ENCODE measurements around the gene KRT76.
"Not testable (repeated sequence)": the region's sequence is repeated elsewhere in the genome, so short reads cannot be mapped to it uniquely, and the experiment has no call there.

KRT76 gene

DNA sequence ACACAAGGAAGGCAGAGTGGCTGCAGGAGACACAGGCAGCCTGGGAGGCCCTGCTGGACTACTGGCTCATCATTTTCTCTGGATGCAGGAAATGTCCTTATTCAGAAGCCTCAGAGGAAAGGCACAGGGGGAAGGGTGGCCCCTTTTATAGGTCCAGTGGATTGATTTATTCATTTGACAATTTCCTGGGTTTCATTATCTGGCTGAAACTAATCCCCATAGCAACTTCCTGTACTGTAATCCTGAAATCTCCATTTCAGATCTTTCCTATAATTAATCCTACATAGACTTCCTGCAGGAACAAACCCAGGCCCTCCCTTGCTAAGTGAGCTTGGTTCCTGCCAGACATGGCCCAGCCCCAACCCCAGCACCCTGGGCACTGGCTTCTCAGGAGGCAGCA is 23.0 kb downstream of the KRT76 start:
- no peak for DNase-seq (ENCODE audit: low read depth)
- H3K4me3 ChIP-seq (ENCODE audit: control insufficient read depth, low read depth, low read length), result no peak overlapping the region
- TF ChIP-seq, protein P1, sequence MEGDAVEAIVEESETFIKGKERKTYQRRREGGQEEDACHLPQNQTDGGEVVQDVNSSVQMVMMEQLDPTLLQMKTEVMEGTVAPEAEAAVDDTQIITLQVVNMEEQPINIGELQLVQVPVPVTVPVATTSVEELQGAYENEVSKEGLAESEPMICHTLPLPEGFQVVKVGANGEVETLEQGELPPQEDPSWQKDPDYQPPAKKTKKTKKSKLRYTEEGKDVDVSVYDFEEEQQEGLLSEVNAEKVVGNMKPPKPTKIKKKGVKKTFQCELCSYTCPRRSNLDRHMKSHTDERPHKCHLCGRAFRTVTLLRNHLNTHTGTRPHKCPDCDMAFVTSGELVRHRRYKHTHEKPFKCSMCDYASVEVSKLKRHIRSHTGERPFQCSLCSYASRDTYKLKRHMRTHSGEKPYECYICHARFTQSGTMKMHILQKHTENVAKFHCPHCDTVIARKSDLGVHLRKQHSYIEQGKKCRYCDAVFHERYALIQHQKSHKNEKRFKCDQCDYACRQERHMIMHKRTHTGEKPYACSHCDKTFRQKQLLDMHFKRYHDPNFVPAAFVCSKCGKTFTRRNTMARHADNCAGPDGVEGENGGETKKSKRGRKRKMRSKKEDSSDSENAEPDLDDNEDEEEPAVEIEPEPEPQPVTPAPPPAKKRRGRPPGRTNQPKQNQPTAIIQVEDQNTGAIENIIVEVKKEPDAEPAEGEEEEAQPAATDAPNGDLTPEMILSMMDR (IDR thresholded peaks at IDR 0.05; ENCODE audit: control insufficient read depth, insufficient read depth, low read depth, low read length, missing control alignments), result no peak

DNA sequence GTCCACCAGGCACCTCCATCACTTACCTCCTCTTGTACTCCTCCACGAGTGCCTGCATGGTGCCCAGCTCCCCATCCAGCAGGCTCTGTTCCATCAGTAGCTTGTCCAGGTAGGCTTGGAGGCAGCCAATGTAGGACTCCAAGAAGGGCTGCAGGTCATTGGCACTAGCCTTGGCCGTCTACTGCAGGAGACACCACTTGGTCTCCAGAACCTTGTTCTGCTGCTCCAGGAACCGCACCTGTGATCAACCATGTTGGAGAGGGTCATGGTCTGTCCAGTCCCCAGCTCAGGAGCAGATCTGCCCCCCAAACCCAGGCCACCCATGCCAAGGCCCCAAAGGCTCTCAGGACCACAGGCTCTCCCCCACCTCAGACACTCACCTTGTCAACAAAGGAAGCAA is 23.9 kb downstream of the KRT76 start:
- TF ChIP-seq, protein P1 (IDR thresholded peaks at IDR 0.05; ENCODE audit: control insufficient read depth, insufficient read depth, low read depth, low read length, missing control alignments), result no peak
- no peak overlapping the region for H3K4me3 ChIP-seq (ENCODE audit: control insufficient read depth, low read depth, low read length)

DNA sequence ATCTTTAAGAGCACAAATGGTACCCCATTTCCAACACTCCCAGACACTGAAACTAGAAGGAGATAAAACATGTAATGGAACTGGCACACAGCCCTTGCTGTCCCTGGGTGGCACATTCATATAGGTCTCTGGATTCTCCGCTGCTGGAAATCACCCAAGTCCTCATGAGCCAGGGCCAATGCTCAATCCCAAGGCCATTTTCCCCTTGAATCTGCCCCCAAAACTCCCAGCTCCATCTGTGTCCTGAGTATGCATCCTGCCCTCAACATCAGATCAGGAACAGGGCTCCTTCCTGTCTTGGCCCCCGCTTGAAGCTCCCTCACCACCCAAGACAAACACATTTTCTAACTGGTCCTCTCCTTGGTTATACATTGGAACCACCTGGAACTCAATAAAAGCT is 24.6 kb downstream of the KRT76 start:
- H3K4me3 ChIP-seq (ENCODE audit: control insufficient read depth, low read depth, low read length), result no peak overlapping the region
- TF ChIP-seq, protein P1 (IDR thresholded peaks at IDR 0.05; ENCODE audit: control insufficient read depth, insufficient read depth, low read depth, low read length, missing control alignments), result no peak

More for the DNA sequence above, 23.9 kb downstream of the KRT76 start:
- no peak for DNase-seq (ENCODE audit: low read depth)

DNA sequence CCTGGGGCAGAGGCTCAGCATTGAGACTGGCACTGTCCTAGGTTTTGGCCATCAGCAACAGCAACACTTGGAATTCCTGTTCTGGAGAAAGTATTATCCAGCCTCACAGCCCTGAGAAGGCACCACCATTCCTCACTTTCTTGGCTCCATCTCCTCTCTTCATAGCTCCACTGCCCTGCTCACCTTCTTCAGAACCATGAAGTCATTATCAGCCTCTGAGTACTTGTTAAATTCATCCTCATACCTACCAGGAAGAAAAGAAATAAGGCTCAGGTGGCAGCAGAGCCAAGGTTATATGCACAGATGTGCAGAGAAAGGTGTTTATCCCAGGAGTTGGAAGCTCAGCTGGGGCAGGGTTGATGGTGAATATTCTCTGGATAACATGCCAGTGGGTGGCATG is 25.4 kb downstream of the KRT76 start:
- DNase-seq (ENCODE audit: low read depth), result no peak
- TF ChIP-seq, protein P1 (IDR thresholded peaks at IDR 0.05; ENCODE audit: control insufficient read depth, insufficient read depth, low read depth, low read length, missing control alignments), result no peak
- no peak overlapping the region for H3K4me3 ChIP-seq (ENCODE audit: control insufficient read depth, low read depth, low read length)

More for the DNA sequence above, 24.6 kb downstream of the KRT76 start:
- no peak for DNase-seq (ENCODE audit: low read depth)

DNA sequence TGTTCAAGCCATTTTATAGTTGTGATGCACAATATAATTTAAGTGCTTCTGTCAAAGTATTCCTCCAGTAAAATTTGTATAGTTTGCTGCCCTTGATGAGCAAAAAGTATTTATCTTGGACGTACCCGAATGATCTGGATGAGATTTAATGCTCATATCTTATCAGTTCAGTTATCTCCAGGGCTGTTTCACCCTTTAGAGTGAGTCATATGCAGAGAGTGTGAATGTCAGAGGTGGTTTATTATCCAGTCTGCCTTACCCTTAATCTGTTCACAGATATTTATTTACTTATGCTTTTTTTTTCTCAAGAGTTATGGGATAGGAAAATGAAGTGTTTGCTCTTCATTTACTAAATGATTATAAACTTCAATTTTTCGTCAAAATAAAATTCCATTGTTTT is 26.6 kb downstream of the KRT76 start:
- H3K4me3 ChIP-seq (ENCODE audit: control insufficient read depth, low read depth, low read length); DNase-seq (ENCODE audit: low read depth): not testable (repeated sequence)

DNA sequence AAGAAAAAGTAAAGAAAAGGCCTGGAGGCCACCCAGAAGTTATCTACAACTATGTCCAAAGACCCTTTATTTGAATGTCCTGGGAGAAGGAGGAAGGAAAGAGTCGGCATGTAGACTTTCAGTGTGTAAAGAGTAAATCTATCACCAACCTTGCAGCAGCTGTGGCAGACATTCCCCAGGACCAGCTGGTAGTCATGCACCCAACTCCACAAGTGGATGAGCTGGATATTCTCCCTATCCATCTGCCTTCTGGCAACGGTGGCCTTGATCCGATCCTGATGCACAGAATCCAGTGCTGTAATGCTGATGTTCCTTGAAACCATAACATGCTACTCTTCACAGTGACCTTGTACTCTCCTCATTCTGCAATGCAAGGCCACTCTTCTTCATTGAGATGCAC is 27.3 kb downstream of the KRT76 start:
- DNase-seq (ENCODE audit: low read depth), result no peak
- TF ChIP-seq, protein P1 (IDR thresholded peaks at IDR 0.05; ENCODE audit: control insufficient read depth, insufficient read depth, low read depth, low read length, missing control alignments), result no peak
- H3K4me3 ChIP-seq (ENCODE audit: control insufficient read depth, low read depth, low read length), result no peak overlapping the region

DNA sequence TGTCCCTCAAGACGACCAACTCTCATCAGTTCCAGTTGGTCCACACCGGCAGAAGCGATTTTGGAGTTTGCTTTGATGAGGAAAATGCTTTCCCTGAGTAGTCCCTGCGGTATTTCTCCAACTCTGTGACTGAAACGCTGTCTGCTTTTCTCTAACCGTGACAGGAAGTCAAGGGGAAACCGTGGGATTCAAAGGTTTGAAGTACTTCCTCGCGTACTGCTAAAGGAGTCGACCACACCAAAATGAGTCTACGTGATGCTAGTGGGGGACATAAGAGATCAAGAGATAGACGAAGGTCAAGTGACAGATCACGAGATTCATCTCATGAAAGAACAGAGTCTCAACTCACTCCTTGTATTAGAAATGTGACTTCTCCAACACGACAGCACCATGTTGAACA is 28.6 kb downstream of the KRT76 start:
- no peak for DNase-seq (ENCODE audit: low read depth)
- no peak overlapping the region for H3K4me3 ChIP-seq (ENCODE audit: control insufficient read depth, low read depth, low read length)
- TF ChIP-seq, protein P1 (IDR thresholded peaks at IDR 0.05; ENCODE audit: control insufficient read depth, insufficient read depth, low read depth, low read length, missing control alignments), result no peak
